Activated T-cell treated with anti-CD3 and anti-CD28 coated beads for 24 hours (primary cell): ENCODE measurements around the gene ADGRA1.

Source experiments
- DNase-seq: peaks from one replicate; pipeline ENCODE4 v3.0.0-alpha.2; 2020; ENCODE audit warnings: low read depth

The ADGRA1 gene

GRCh38 chr10:133113146-133113830 lies 25.6 kb downstream of the ADGRA1 start:
- DNase-seq = no peak

- DNase-seq = no peak
Observed at GRCh38 chr10:133113847-133114246, 26.1 kb downstream of the ADGRA1 start.

- no peak for DNase-seq
Observed at GRCh38 chr10:133114251-133114650, 26.5 kb downstream of the ADGRA1 start.

- no peak for DNase-seq
Observed at GRCh38 chr10:133114726-133115452, 27.2 kb downstream of the ADGRA1 start.

GRCh38 chr10:133115453-133115842 lies 27.7 kb downstream of the ADGRA1 start:
- DNase-seq = no peak

- no peak for DNase-seq
Observed at GRCh38 chr10:133115976-133116375, 28.3 kb downstream of the ADGRA1 start.

- DNase-seq = no peak
Observed at GRCh38 chr10:133116455-133116854, 28.7 kb downstream of the ADGRA1 start.

- DNase-seq = no peak
Observed at GRCh38 chr10:133117036-133117687, 29.4 kb downstream of the ADGRA1 start.

- DNase-seq = no peak
Observed at GRCh38 chr10:133117688-133118071, 30.0 kb downstream of the ADGRA1 start.

- DNase-seq = no peak
Observed at GRCh38 chr10:133121479-133121878, 33.8 kb downstream of the ADGRA1 start.

GRCh38 chr10:133122171-133122935 lies 34.6 kb downstream of the ADGRA1 start:
- DNase-seq = no peak

GRCh38 chr10:133123050-133123745 lies 35.5 kb downstream of the ADGRA1 start:
- no peak for DNase-seq

- no peak for DNase-seq
Observed at GRCh38 chr10:133123746-133124356, 36.1 kb downstream of the ADGRA1 start.

GRCh38 chr10:133124357-133125211 lies 36.9 kb downstream of the ADGRA1 start:
- DNase-seq = no peak

- no peak for DNase-seq
Observed at GRCh38 chr10:133125901-133126300, 38.2 kb downstream of the ADGRA1 start.

- no peak for DNase-seq
Observed at GRCh38 chr10:133126431-133127290, 38.9 kb downstream of the ADGRA1 start.

- DNase-seq = peak; percentile 17
Observed at GRCh38 chr10:133127291-133128125, 39.8 kb downstream of the ADGRA1 start.
